HepG2 (cell line): ENCODE data around the gene C20orf202. TPM values are rescaled to one million over a fixed set of nuclear protein-coding genes. Genes with fewer than 3 reads are reported as not detected.

Experiments used
- BHLHE40 ChIP-seq: IDR thresholded peaks from 2 replicates; pipeline ENCODE4 v1.6.1; 2011; ENCODE audit warnings: low read length, improper control_type of control experiment
- CBFB ChIP-seq: sonication (generic); formaldehyde crosslinking; IDR thresholded peaks from 2 replicates; pipeline ENCODE4 v1.4.0; 2020; ENCODE audit warnings: missing genetic modification reagents
- GABPB1 ChIP-seq: IDR thresholded peaks from 2 replicates; pipeline ENCODE4 v1.6.1; 2016; ENCODE audit warnings: mild to moderate bottlenecking, missing genetic modification reagents, moderate library complexity, missing compliant biosample characterization
- KLF11 ChIP-seq: IDR thresholded peaks from 2 replicates; pipeline ENCODE4 v1.6.1; 2016; ENCODE audit warnings: missing compliant biosample characterization
- NAIF1 ChIP-seq: sonication (generic); formaldehyde crosslinking; IDR thresholded peaks from 2 replicates; pipeline ENCODE4 v1.5.0; 2020; ENCODE audit warnings: mild to moderate bottlenecking, missing genetic modification reagents, borderline replicate concordance
- NONO ChIP-seq, 2 experiments: fragments of 450-650 bp in 1 of 2; sonication (generic) in 1 of 2; formaldehyde crosslinking in 1 of 2; IDR thresholded peaks in 1 of 2; conservative IDR thresholded peaks in 1 of 2; 2 replicates each; pipeline versions ENCODE4 v1.6.1 to v1.8.0; 2017 to 2022; ENCODE audit warnings: mild to moderate bottlenecking in 1 of 2, missing genetic modification reagents in 1 of 2, moderate library complexity in 1 of 2
- SALL2 ChIP-seq: sonication (generic); formaldehyde crosslinking; IDR thresholded peaks from 2 replicates; pipeline ENCODE4 v1.8.1; 2023; ENCODE audit warnings: mild to moderate bottlenecking, missing genetic modification reagents, inconsistent platforms
- TRIM24 ChIP-seq: sonication (generic); formaldehyde crosslinking; IDR thresholded peaks from 2 replicates; pipeline ENCODE4 v1.8.0; 2022; ENCODE audit warnings: mild to moderate bottlenecking, missing genetic modification reagents
- TSC22D2 ChIP-seq: sonication (generic); formaldehyde crosslinking; IDR thresholded peaks from 2 replicates; pipeline ENCODE4 v1.5.1; 2020; ENCODE audit warnings: missing genetic modification reagents, mild to moderate bottlenecking, borderline replicate concordance
- ZNF136 ChIP-seq: sonication (generic); formaldehyde crosslinking; IDR thresholded peaks from 2 replicates; pipeline ENCODE4 v1.8.1; 2022; ENCODE audit warnings: low read depth, mild to moderate bottlenecking, moderate library complexity, missing genetic modification reagents
- ZNF326 ChIP-seq: sonication (generic); formaldehyde crosslinking; IDR thresholded peaks from 2 replicates; pipeline ENCODE4 v1.4.0; 2020; ENCODE audit warnings: missing genetic modification reagents, borderline replicate concordance
- ZNF441 ChIP-seq: sonication (generic); formaldehyde crosslinking; IDR thresholded peaks from 2 replicates; pipeline ENCODE4 v1.7.0; 2021; ENCODE audit warnings: missing genetic modification reagents, borderline replicate concordance
- ZNF446 ChIP-seq: sonication (generic); formaldehyde crosslinking; IDR thresholded peaks from 2 replicates; pipeline ENCODE4 v1.5.0; 2020; ENCODE audit warnings: mild to moderate bottlenecking, missing genetic modification reagents
- ZNF501 ChIP-seq: sonication (generic); formaldehyde crosslinking; IDR thresholded peaks from 2 replicates; pipeline ENCODE4 v1.5.1; 2020; ENCODE audit warnings: mild to moderate bottlenecking, moderate library complexity, missing genetic modification reagents
- ZNF530 ChIP-seq: sonication (generic); formaldehyde crosslinking; IDR thresholded peaks from 2 replicates; pipeline ENCODE4 v1.5.0; 2020; ENCODE audit warnings: low read depth, mild to moderate bottlenecking, missing genetic modification reagents
- ZNF564 ChIP-seq: sonication (generic); formaldehyde crosslinking; IDR thresholded peaks from 2 replicates; pipeline ENCODE4 v1.8.1; 2023; ENCODE audit warnings: mild to moderate bottlenecking, missing genetic modification reagents
- ZNF720 ChIP-seq: sonication (generic); formaldehyde crosslinking; IDR thresholded peaks from 2 replicates; pipeline ENCODE4 v1.4.0; 2020; ENCODE audit warnings: missing genetic modification reagents
- ZNF749 ChIP-seq: sonication (generic); formaldehyde crosslinking; IDR thresholded peaks from 2 replicates; pipeline ENCODE4 v1.8.0; 2022; ENCODE audit warnings: mild to moderate bottlenecking, missing genetic modification reagents, moderate library complexity, borderline replicate concordance
- polyA plus RNA-seq, 8 experiments: library from polyadenylated mRNA; depleted of rRNA in 3 of 8; stranded (reverse) in 7 of 8; unstranded in 1 of 8; fragments of >200 nt; fragmentation: Illumina TruSeq in 4 of 8; extraction: Trizol in 4 of 8; gene quantifications; 2 replicates each; pipeline versions ENCODE4 v1.2.1 to v1.2.3, GENCODE V29; 2011 to 2016; ENCODE audit warnings: low read depth in 4 of 8, missing spikeins in 1 of 8, mixed read lengths in 1 of 8; ENCODE audit not compliant: insufficient read depth in 1 of 8
- total RNA-seq, 5 experiments: library from RNA; depleted of rRNA; stranded (reverse); fragments of >200 nt; fragmentation: Illumina TruSeq; extraction: Trizol; gene quantifications; 2 replicates each; pipeline ENCODE4 v1.2.3, GENCODE V29; 2016; ENCODE audit warnings: low read depth in 1 of 5
- TF ChIP-seq, protein P1 (sequence below): sonication (generic); formaldehyde crosslinking; IDR thresholded peaks from 2 replicates; pipeline ENCODE4 v1.4.0; 2020; ENCODE audit warnings: missing genetic modification reagents, borderline replicate concordance
- TF ChIP-seq, protein P2 (sequence below): sonication (generic); formaldehyde crosslinking; IDR thresholded peaks from 2 replicates; pipeline ENCODE4 v1.4.0; 2020; ENCODE audit warnings: missing genetic modification reagents
- TF ChIP-seq, protein P3 (sequence below): IDR thresholded peaks from 2 replicates; pipeline ENCODE4 v1.6.1; 2016; ENCODE audit warnings: mild to moderate bottlenecking
- TF ChIP-seq, protein P4 (sequence below): sonication (generic); formaldehyde crosslinking; IDR thresholded peaks from 2 replicates; pipeline ENCODE4 v1.5.1; 2020; ENCODE audit warnings: missing genetic modification reagents, mild to moderate bottlenecking, borderline replicate concordance

The C20orf202 gene
- total and polyA plus RNA-seq, 2 of the 13 experiments (the other 11 are each of a cell fraction or from before 2014, with no cell fraction given): 0.20 to 1.2 TPM

DNA sequence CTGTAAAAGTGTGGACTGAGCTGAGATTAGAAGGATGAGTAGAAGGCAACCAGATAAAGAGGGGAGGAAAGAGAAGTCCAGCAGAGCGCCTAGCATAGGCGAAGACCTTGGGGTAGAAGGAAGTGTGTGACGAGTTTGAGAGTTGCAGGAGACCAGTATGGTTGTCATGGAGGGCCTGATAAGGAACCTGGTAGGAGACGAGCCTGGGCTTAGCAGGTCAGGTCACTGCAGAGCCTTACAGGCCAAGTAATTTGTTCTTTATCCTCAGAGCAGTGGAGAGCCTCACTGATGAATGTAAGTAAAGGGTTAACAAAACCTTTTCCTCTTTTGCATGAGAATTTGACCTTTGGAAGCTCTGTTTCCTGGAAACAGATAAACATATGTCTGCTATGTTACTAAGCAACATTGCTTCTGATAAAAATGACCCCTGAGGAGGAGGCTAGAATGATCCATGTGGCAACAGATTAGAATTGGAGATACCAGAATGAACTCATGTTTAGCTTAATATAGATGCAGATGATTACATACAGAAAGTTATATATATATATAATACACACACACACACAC, 15.6 kb upstream of the C20orf202 start (continued):
- TF ChIP-seq, protein P1, sequence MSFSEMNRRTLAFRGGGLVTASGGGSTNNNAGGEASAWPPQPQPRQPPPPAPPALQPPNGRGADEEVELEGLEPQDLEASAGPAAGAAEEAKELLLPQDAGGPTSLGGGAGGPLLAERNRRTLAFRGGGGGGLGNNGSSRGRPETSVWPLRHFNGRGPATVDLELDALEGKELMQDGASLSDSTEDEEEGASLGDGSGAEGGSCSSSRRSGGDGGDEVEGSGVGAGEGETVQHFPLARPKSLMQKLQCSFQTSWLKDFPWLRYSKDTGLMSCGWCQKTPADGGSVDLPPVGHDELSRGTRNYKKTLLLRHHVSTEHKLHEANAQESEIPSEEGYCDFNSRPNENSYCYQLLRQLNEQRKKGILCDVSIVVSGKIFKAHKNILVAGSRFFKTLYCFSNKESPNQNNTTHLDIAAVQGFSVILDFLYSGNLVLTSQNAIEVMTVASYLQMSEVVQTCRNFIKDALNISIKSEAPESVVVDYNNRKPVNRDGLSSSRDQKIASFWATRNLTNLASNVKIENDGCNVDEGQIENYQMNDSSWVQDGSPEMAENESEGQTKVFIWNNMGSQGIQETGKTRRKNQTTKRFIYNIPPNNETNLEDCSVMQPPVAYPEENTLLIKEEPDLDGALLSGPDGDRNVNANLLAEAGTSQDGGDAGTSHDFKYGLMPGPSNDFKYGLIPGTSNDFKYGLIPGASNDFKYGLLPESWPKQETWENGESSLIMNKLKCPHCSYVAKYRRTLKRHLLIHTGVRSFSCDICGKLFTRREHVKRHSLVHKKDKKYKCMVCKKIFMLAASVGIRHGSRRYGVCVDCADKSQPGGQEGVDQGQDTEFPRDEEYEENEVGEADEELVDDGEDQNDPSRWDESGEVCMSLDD: no peak
- TF ChIP-seq NAIF1 (CRISPR knock-in tag) (no peak), ZNF446 (CRISPR knock-in tag) (no peak), ZNF136 (CRISPR knock-in tag) (0 out of 2 replicates have a peak, but pooled peaks have one; percentile 11), KLF11 (CRISPR knock-in tag) (0 out of 2 replicates have a peak, but pooled peaks have one; percentile 33), ZNF326 (CRISPR knock-in tag) (no peak), ZNF501 (CRISPR knock-in tag) (0 out of 2 replicates have a peak, but pooled peaks have one; percentile 37), CBFB (CRISPR knock-in tag) (0 out of 2 replicates have a peak, but pooled peaks have one; percentile 50), ZNF749 (CRISPR knock-in tag) (no peak), ZNF441 (no peak), TSC22D2 (0 out of 2 replicates have a peak, but pooled peaks have one; percentile 24), ZNF564 (CRISPR knock-in tag) (no peak), ZNF720 (CRISPR knock-in tag) (0 out of 2 replicates have a peak, but pooled peaks have one; percentile 58), BHLHE40 (no peak), GABPB1 (CRISPR knock-in tag) (no peak; the same call in 1 of the 2 replicates), ZNF530 (CRISPR knock-in tag) (no peak), NONO (IDR thresholded peaks at IDR 0.05) (no peak), NONO (CRISPR knock-in tag; conservative IDR thresholded peaks at IDR 0.05) (no peak), TRIM24 (no peak), SALL2 (CRISPR knock-in tag) (no peak)
- TF ChIP-seq, protein P2, sequence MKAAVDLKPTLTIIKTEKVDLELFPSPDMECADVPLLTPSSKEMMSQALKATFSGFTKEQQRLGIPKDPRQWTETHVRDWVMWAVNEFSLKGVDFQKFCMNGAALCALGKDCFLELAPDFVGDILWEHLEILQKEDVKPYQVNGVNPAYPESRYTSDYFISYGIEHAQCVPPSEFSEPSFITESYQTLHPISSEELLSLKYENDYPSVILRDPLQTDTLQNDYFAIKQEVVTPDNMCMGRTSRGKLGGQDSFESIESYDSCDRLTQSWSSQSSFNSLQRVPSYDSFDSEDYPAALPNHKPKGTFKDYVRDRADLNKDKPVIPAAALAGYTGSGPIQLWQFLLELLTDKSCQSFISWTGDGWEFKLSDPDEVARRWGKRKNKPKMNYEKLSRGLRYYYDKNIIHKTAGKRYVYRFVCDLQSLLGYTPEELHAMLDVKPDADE (CRISPR knock-in tag): no peak
- TF ChIP-seq, protein P3, sequence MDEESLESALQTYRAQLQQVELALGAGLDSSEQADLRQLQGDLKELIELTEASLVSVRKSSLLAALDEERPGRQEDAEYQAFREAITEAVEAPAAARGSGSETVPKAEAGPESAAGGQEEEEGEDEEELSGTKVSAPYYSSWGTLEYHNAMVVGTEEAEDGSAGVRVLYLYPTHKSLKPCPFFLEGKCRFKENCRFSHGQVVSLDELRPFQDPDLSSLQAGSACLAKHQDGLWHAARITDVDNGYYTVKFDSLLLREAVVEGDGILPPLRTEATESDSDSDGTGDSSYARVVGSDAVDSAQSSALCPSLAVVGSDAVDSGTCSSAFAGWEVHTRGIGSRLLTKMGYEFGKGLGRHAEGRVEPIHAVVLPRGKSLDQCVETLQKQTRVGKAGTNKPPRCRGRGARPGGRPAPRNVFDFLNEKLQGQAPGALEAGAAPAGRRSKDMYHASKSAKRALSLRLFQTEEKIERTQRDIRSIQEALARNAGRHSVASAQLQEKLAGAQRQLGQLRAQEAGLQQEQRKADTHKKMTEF (CRISPR knock-in tag): peak; percentile 57; the same call in 1 of the 2 replicates
- TF ChIP-seq, protein P4, sequence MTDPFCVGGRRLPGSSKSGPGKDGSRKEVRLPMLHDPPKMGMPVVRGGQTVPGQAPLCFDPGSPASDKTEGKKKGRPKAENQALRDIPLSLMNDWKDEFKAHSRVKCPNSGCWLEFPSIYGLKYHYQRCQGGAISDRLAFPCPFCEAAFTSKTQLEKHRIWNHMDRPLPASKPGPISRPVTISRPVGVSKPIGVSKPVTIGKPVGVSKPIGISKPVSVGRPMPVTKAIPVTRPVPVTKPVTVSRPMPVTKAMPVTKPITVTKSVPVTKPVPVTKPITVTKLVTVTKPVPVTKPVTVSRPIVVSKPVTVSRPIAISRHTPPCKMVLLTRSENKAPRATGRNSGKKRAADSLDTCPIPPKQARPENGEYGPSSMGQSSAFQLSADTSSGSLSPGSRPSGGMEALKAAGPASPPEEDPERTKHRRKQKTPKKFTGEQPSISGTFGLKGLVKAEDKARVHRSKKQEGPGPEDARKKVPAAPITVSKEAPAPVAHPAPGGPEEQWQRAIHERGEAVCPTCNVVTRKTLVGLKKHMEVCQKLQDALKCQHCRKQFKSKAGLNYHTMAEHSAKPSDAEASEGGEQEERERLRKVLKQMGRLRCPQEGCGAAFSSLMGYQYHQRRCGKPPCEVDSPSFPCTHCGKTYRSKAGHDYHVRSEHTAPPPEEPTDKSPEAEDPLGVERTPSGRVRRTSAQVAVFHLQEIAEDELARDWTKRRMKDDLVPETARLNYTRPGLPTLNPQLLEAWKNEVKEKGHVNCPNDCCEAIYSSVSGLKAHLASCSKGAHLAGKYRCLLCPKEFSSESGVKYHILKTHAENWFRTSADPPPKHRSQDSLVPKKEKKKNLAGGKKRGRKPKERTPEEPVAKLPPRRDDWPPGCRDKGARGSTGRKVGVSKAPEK (CRISPR knock-in tag): no peak
